ENCODE measurements around the gene PTGS2.

GRCh38 chr1:186683652-186684410 lies 3.6 kb upstream of the PTGS2 start:
- TF ChIP-seq CTCF (IDR thresholded peaks at IDR 0.05) (no peak), ZFX (IDR thresholded peaks at IDR 0.05; ENCODE audit: borderline replicate concordance) (no peak)

All from 22Rv1 (cell line).